Esophagus squamous epithelium (tissue), 5 donors: ENCODE results near the gene BPGM. TPM values are rescaled to one million over a fixed set of nuclear protein-coding genes. Genes with fewer than 3 reads are reported as not detected.
A peak's percentile ranks its signal among the peaks of the same experiment; 100 is the strongest.

ENCODE experiments used
- DNase-seq: peaks from one replicate; lab custom pipeline; 2025; lab: John Stamatoyannopoulos, UW
- H3K27ac ChIP-seq, 4 donors: fragments of 200-600 bp; sonication (generic); one replicate each; pipeline ENCODE4 v1.5.1; 2016 to 2019; ENCODE audit warnings: mild to moderate bottlenecking in 1 of 4
- H3K27me3 ChIP-seq, 4 donors: fragments of 200-600 bp; sonication (generic); 1 replicate in 3 of 4; 2 replicates in 1 of 4; pipeline versions ENCODE4 v1.5.1 to v1.6.0; 2017 to 2021; ENCODE audit warnings: antibody characterized with exemption in 1 of 4
- H3K36me3 ChIP-seq, 3 donors: fragments of 200-600 bp; sonication (generic); one replicate each; pipeline ENCODE4 v1.5.1; 2016 to 2019
- H3K4me1 ChIP-seq, 3 donors: fragments of 200-600 bp; sonication (generic); one replicate each; pipeline ENCODE4 v1.5.1; 2017 to 2019
- H3K4me3 ChIP-seq, 4 donors: fragments of 200-600 bp; sonication (generic); 1 replicate in 3 of 4; 2 replicates in 1 of 4; pipeline ENCODE4 v1.5.1; 2016 to 2019; ENCODE audit warnings: mild to moderate bottlenecking in 2 of 4, moderate library complexity in 1 of 4
- H3K9me3 ChIP-seq, 3 donors: fragments of 200-600 bp; sonication (generic); one replicate each; pipeline ENCODE4 v1.5.1; 2016 to 2019
- POLR2A ChIP-seq, 4 donors: fragments of 450-650 bp; IDR thresholded peaks; one replicate each; pipeline ENCODE4 v1.6.1; 2017; ENCODE audit warnings: antibody characterized with exemption in 4 of 4, mild to moderate bottlenecking in 4 of 4, moderate library complexity in 3 of 4
- WGBS, 2 donors: methylation state at CpG; one replicate each; pipeline ENCODE4 v1.1.5; 2018; 5-methylcytosine and 5-hydroxymethylcytosine counted together
- intact Hi-C: fragments of 100-400 bp; cut with DNase I; formaldehyde crosslinking; loops from one replicate; pipeline ENCODE4 v1.15.0; 2022
- total RNA-seq, 4 donors: library from RNA; depleted of rRNA; stranded (reverse); fragments of >200 nt; gene quantifications; one replicate each; pipeline ENCODE4 v1.1.0, GENCODE V29; 2016
- TF ChIP-seq, protein P1 (sequence below), 6 experiments: fragments of 450-650 bp in 4 of 6; fragments of 200-600 bp in 2 of 6; sonication (generic) in 2 of 6; IDR thresholded peaks; one replicate each; pipeline ENCODE4 v1.5.1; 2016 to 2019; ENCODE audit warnings: antibody characterized with exemption in 6 of 6, mild to moderate bottlenecking in 4 of 6, moderate library complexity in 4 of 6
- donor health status: DM: yes; HTN: yes; CAD: no.

The BPGM gene
- total RNA-seq, 4 donors from 2014 or later = 4.4 to 16.8 (median 11.3) TPM

DNA sequence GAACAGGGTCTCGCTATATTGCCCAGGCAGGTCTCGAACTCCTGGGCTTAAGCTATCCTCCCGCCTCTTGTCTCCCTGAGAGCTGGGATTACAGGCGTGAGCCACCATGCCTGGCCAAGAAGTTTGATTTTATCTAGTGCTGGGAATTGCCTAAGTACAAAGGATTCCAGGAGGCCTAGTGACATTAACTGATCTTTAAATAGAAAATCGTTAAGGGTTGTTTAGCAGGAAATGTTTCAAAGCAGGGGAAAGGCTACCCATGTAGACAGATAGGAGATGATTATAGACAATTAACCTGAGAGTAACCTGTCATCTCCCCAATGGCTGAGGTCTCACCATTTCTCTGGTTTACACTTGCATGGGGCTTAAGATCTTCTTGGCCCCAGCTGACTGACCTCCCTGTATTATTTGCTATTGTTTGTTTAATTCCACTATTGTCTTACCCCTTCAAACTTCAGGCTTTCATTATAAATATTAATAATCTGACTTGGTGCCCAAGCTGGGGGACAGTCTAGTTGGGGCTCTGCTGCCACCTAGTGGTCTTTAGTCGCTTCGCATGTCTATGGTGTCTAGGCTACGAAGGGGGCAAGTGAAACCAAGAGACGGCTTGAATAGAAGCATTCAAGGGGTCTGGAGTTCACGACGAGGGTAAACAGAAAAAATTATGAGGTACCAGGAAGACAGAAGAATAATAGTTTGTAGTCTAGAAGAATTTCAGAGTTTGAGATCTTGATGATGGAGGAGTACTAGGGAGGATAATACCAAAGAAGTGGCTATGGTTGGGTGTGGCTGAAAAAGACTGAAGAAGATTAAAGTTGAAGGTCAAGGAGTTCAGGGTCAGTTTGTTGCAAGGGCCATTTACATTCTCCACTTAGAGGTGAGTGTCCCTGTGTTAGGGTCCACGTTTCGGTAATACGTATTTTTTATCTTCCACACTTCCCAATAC lies 40.4 kb upstream of the BPGM start:
- intact Hi-C loops = loop anchor here (5.0 to 10.0 kb wide), 2 partner anchors 94 to 171 kb away; no protein-coding TSS in a partner anchor
- no peak for DNase-seq

DNA sequence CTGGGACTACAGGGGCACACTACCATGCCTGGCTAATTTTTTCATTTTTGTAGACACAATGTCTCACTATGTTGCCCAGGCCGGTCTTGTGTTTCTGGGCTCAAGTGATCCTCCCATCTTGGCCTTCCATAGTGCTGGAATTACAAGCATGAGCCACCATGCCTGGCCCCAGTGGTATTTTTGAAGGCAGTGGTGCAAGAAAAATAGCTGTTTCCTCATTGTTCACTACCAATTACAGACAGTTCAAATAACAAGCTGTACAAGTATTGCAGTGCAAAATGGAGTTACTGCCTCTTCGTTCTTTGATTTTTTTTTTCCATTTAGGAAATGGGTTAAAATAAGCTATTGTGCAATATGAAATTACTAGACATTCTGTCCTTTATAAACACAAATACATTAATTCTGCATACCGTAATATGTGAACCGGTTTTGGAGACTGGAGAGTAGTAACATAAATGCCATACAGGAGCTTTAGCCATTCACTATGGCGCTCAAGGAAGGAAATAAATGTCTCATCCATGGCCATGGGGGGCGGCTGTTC lies 35.0 kb upstream of the BPGM start:
- Histone ChIP-seq H3K27me3 (no peaks in the 10 kb centered on the region), H3K4me1 (peaks cover 4 to 19% (median 13%) of the 10 kb centered on the region in 3 donors), H3K27ac (no peak overlapping the region), H3K4me3 (no peak overlapping the region), H3K9me3 (no peaks in the 10 kb centered on the region), H3K36me3 (no peaks in the 10 kb centered on the region)
- intact Hi-C loops = no loop called here
- 77 to 89% methylated on average over 6 of the region's 6 CpGs for WGBS, 2 donors
- no peak for DNase-seq
- no peak for TF ChIP-seq POLR2A (IDR thresholded peaks at IDR 0.05)
- TF ChIP-seq, protein P1, sequence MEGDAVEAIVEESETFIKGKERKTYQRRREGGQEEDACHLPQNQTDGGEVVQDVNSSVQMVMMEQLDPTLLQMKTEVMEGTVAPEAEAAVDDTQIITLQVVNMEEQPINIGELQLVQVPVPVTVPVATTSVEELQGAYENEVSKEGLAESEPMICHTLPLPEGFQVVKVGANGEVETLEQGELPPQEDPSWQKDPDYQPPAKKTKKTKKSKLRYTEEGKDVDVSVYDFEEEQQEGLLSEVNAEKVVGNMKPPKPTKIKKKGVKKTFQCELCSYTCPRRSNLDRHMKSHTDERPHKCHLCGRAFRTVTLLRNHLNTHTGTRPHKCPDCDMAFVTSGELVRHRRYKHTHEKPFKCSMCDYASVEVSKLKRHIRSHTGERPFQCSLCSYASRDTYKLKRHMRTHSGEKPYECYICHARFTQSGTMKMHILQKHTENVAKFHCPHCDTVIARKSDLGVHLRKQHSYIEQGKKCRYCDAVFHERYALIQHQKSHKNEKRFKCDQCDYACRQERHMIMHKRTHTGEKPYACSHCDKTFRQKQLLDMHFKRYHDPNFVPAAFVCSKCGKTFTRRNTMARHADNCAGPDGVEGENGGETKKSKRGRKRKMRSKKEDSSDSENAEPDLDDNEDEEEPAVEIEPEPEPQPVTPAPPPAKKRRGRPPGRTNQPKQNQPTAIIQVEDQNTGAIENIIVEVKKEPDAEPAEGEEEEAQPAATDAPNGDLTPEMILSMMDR (IDR thresholded peaks at IDR 0.05) = no peak

More for the DNA sequence above, 40.4 kb upstream of the BPGM start:
- H3K36me3 ChIP-seq = no peaks in the 10 kb centered on the region
- peaks cover 4 to 32% (median 5%) of the 10 kb centered on the region in 3 donors for H3K4me1 ChIP-seq
- H3K27ac ChIP-seq = peak overlapping the region in 3 of 4 donors; percentile 5 to 17 (median 7)
- H3K27me3 ChIP-seq = no peaks in the 10 kb centered on the region
- H3K4me3 ChIP-seq = peak overlapping the region in 1 of 4 donors; percentile 28
- TF ChIP-seq, protein P1 (IDR thresholded peaks at IDR 0.05) = peak; percentile 68 to 95 (median 92)
- no peak for TF ChIP-seq POLR2A (IDR thresholded peaks at IDR 0.05)
- H3K9me3 ChIP-seq = no peaks in the 10 kb centered on the region
- WGBS, 2 donors = 31 to 33% methylated on average over 14 of the region's 14 CpGs

DNA sequence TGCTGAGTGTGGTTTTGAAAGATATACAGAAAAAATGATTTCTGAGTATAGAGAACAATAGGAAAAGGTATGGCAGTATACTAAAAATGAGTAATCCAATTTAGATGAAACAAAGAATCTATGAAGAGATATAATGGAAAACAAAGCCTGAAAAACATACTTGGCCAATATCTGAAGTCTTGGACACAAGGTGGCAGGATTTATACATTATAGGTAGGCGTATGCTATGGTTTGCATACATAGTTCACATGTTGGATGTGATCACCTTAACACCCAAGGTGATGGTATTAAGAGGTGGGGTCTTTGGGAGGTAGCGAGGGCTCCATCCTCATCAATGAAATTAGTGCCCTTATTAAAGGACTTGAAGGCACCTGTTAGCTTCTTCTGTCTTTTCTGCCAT lies 34.5 kb upstream of the BPGM start:
- TF ChIP-seq POLR2A (IDR thresholded peaks at IDR 0.05) = no peak
- TF ChIP-seq, protein P1 (IDR thresholded peaks at IDR 0.05) = peak in 2 of 6 experiments; percentile 7 to 41
- H3K27ac ChIP-seq = no peak overlapping the region
- H3K4me3 ChIP-seq = no peak overlapping the region
- 75 to 88% methylated on average over 2 of the region's 2 CpGs for WGBS, 2 donors
- no peaks in the 10 kb centered on the region for H3K27me3 ChIP-seq
- intact Hi-C loops = no loop called here
- H3K9me3 ChIP-seq = no peaks in the 10 kb centered on the region
- DNase-seq = no peak
- no peaks in the 10 kb centered on the region for H3K36me3 ChIP-seq
- peaks cover 4 to 22% (median 13%) of the 10 kb centered on the region in 3 donors for H3K4me1 ChIP-seq

DNA sequence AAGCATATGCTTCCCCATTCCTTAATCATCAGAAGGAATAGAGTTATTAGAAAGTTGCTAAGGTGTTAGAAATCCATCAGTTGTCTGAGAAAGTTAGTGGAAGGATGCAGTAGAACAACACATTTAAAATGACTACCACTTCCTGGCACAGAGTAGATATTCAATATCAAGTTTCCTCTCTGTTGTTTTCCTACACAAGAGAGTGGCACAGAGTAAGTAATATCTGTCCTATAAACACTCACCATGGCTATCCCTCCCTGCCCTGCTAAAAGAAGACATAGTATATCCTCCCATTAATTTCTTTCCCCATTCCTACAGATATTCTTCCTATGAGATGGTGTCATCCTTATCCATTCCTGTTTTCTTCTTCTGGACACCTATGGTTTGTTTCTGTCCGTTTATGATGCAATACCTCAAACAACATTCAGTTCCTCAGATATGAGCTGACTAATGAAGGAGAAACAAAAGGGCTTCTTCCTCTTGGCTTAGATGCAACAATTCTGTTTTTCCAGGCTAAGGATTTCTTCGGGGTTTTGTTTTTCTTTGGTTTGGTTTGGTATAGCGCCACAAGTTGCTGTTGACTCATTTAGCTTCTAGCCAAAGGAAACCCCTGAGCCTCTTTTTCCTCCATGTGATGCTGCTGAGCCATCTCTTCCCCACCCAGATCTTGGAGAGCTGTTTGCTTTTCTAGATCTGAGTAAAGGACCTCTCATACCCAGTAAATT lies 32.9 kb upstream of the BPGM start:
- TF ChIP-seq POLR2A (IDR thresholded peaks at IDR 0.05) = no peak
- TF ChIP-seq, protein P1 (IDR thresholded peaks at IDR 0.05) = no peak
- H3K4me1 ChIP-seq = peaks cover 4 to 27% (median 13%) of the 10 kb centered on the region in 3 donors
- H3K27me3 ChIP-seq = no peaks in the 10 kb centered on the region
- intact Hi-C loops = no loop called here
- no peak overlapping the region for H3K4me3 ChIP-seq
- WGBS, 2 donors = 4 to 7% methylated on average over 3 of the region's 3 CpGs
- no peaks in the 10 kb centered on the region for H3K9me3 ChIP-seq
- H3K36me3 ChIP-seq = no peaks in the 10 kb centered on the region
- DNase-seq = no peak
- H3K27ac ChIP-seq = peak overlapping the region; percentile 35 to 68 (median 60)
